Loucy (cell line): ENCODE data around the gene ARID2.

ENCODE experiments used
- H2AFZ ChIP-seq: fragments of 200-600 bp; sonication (generic); 2 replicates; pipeline ENCODE4 v1.6.0; 2016; ENCODE audit warnings: antibody characterized with exemption, mild to moderate bottlenecking, low read length, moderate library complexity
- H3F3A ChIP-seq: fragments of 200-600 bp; 2 replicates; pipeline ENCODE4 v1.6.0; 2016; ENCODE audit warnings: antibody characterized with exemption, low read depth, mild to moderate bottlenecking
- H3K27me3 ChIP-seq: fragments of 200-600 bp; sonication (generic); 2 replicates; pipeline ENCODE4 v1.6.1; 2014; ENCODE audit warnings: low read length, mild to moderate bottlenecking; ENCODE audit not compliant: insufficient read depth, poor library complexity, severe bottlenecking
- H3K36me3 ChIP-seq: fragments of 200-600 bp; sonication (generic); 2 replicates; pipeline ENCODE4 v1.6.1; 2016; ENCODE audit warnings: low read length; ENCODE audit not compliant: insufficient read depth
- H3K4me1 ChIP-seq: fragments of 200-600 bp; sonication (generic); 2 replicates; pipeline ENCODE4 v1.5.1; 2014; ENCODE audit warnings: low read length, mild to moderate bottlenecking; ENCODE audit not compliant: insufficient read depth, poor library complexity, severe bottlenecking
- H3K4me2 ChIP-seq: fragments of 200-600 bp; sonication (generic); 2 replicates; pipeline ENCODE4 v1.6.0; 2014; ENCODE audit warnings: antibody characterized with exemption, low read length, low read depth, mild to moderate bottlenecking; ENCODE audit not compliant: poor library complexity, severe bottlenecking
- H3K4me3 ChIP-seq: fragments of 200-600 bp; sonication (generic); 2 replicates; pipeline ENCODE4 v1.5.1; 2014; ENCODE audit warnings: low read length, mild to moderate bottlenecking, mixed read lengths; ENCODE audit not compliant: poor library complexity, severe bottlenecking
- H3K79me2 ChIP-seq: fragments of 200-600 bp; sonication (generic); 2 replicates; pipeline ENCODE4 v1.6.1; 2014; ENCODE audit warnings: low read length; ENCODE audit not compliant: insufficient read depth
- H3K9ac ChIP-seq: fragments of 200-600 bp; sonication (generic); 2 replicates; pipeline ENCODE4 v1.6.0; 2014; ENCODE audit warnings: mild to moderate bottlenecking, low read depth, low read length, moderate library complexity; ENCODE audit not compliant: poor library complexity, severe bottlenecking
- H3K9me2 ChIP-seq: fragments of 200-600 bp; sonication (generic); replicated peaks from 2 replicates; pipeline ENCODE4 v1.6.1; 2016; ENCODE audit warnings: low read depth, low read length, mixed read lengths
- H3K9me3 ChIP-seq: fragments of 200-600 bp; sonication (generic); 2 replicates; pipeline ENCODE4 v1.6.1; 2014; ENCODE audit warnings: mild to moderate bottlenecking, antibody characterized with exemption, low read length, low read depth; ENCODE audit not compliant: insufficient read depth
- H4K20me1 ChIP-seq: fragments of 200-600 bp; sonication (generic); 2 replicates; pipeline ENCODE4 v1.6.0; 2014; ENCODE audit warnings: antibody characterized with exemption, low read length, mild to moderate bottlenecking; ENCODE audit not compliant: insufficient read depth, poor library complexity, severe bottlenecking
- CTCF ChIP-seq: fragments of 200-600 bp; sonication (generic); conservative IDR thresholded peaks from 2 replicates; pipeline ENCODE4 v1.5.1; 2014; ENCODE audit warnings: mild to moderate bottlenecking, antibody characterized with exemption, low read length
- EZH2phosphoT487 ChIP-seq: fragments of 200-600 bp; IDR thresholded peaks from 2 replicates; pipeline ENCODE4 v1.6.1; 2018; ENCODE audit warnings: antibody characterized with exemption, mild to moderate bottlenecking, moderate library complexity, borderline replicate concordance

ARID2 gene

GRCh38 chr12:45685680-45686079, 43.8 kb upstream of the ARID2 start:
- no peaks in the 10 kb centered on the region for H3K9me3 ChIP-seq
- H3F3A ChIP-seq, result no peaks in the 10 kb centered on the region
- H2AFZ ChIP-seq, result no peak overlapping the region
- H3K36me3 ChIP-seq, result no peaks in the 10 kb centered on the region
- no peak overlapping the region for H3K9ac ChIP-seq
- no peak overlapping the region for H3K4me3 ChIP-seq
- H4K20me1 ChIP-seq, result no peaks in the 10 kb centered on the region
- H3K9me2 ChIP-seq, result no peaks in the 10 kb centered on the region
- H3K27me3 ChIP-seq, result no peaks in the 10 kb centered on the region
- H3K4me1 ChIP-seq, result no peaks in the 10 kb centered on the region
- TF ChIP-seq EZH2phosphoT487, result no peak
- TF ChIP-seq CTCF, result no peak
- no peaks in the 10 kb centered on the region for H3K79me2 ChIP-seq
- no peak overlapping the region for H3K4me2 ChIP-seq

- TF ChIP-seq EZH2phosphoT487, result no peak
- TF ChIP-seq CTCF, result no peak
- no peak overlapping the region for H2AFZ ChIP-seq
- H3F3A ChIP-seq, result no peaks in the 10 kb centered on the region
- no peaks in the 10 kb centered on the region for H3K4me1 ChIP-seq
- no peaks in the 10 kb centered on the region for H3K27me3 ChIP-seq
- H3K4me2 ChIP-seq, result no peak overlapping the region
- H4K20me1 ChIP-seq, result no peaks in the 10 kb centered on the region
- H3K4me3 ChIP-seq, result no peak overlapping the region
- H3K9me2 ChIP-seq, result no peaks in the 10 kb centered on the region
- H3K79me2 ChIP-seq, result no peaks in the 10 kb centered on the region
- no peak overlapping the region for H3K9ac ChIP-seq
- H3K36me3 ChIP-seq, result no peaks in the 10 kb centered on the region
- H3K9me3 ChIP-seq, result no peaks in the 10 kb centered on the region
These were observed 42.2 kb upstream of the ARID2 start for GRCh38 chr12:45687081-45688015.

GRCh38 chr12:45688183-45688582, 41.3 kb upstream of the ARID2 start:
- Histone ChIP-seq H3K4me1 (no peaks in the 10 kb centered on the region), H3K9me2 (no peaks in the 10 kb centered on the region)

More at GRCh38 chr12:45688183-45688582, 41.3 kb upstream of the ARID2 start:
- Histone ChIP-seq H4K20me1 (no peaks in the 10 kb centered on the region), H2AFZ (no peak overlapping the region), H3K9ac (no peak overlapping the region), H3K27me3 (no peaks in the 10 kb centered on the region), H3F3A (no peaks in the 10 kb centered on the region), H3K36me3 (no peaks in the 10 kb centered on the region), H3K4me2 (no peak overlapping the region), H3K4me3 (no peak overlapping the region), H3K9me3 (no peaks in the 10 kb centered on the region), H3K79me2 (no peaks in the 10 kb centered on the region)
- TF ChIP-seq CTCF (no peak), EZH2phosphoT487 (no peak)
